Measurements from ENCODE around the gene SURF1.

- TF ChIP-seq POLR2A (IDR thresholded peaks at IDR 0.05) (no peak), CTCF (IDR thresholded peaks at IDR 0.05) (no peak)
These were observed 18.4 kb upstream of the SURF1 start for GRCh38 chr9:133374612-133375115.
